GM18870 (cell line): ENCODE data around the gene IFITM2.
"Not testable (repeated sequence)": the region's sequence is repeated elsewhere in the genome, so short reads cannot be mapped to it uniquely, and the experiment has no call there.

ENCODE experiments used
- ATAC-seq: cut with Tn5 transposase; IDR thresholded peaks from one replicate; pipeline ENCODE4 v1.9.1; 2021; ENCODE audit warnings: moderate library complexity; ENCODE audit not compliant: unreplicated experiment

Gene IFITM2

GRCh38 chr11:337711-338110, 30.1 kb downstream of the IFITM2 start:
- no peak for ATAC-seq

GRCh38 chr11:339963-340362, 32.3 kb downstream of the IFITM2 start:
- no peak for ATAC-seq

- ATAC-seq, result no peak
Measured at GRCh38 chr11:340539-341512, 33.2 kb downstream of the IFITM2 start.

GRCh38 chr11:342328-342727, 34.7 kb downstream of the IFITM2 start:
- no peak for ATAC-seq

GRCh38 chr11:344836-345578, 37.4 kb downstream of the IFITM2 start:
- ATAC-seq, result no peak

GRCh38 chr11:346529-346928, 38.9 kb downstream of the IFITM2 start:
- ATAC-seq, result no peak

GRCh38 chr11:349270-349954, 41.8 kb downstream of the IFITM2 start:
- ATAC-seq, result not testable (repeated sequence)

GRCh38 chr11:350033-350722, 42.6 kb downstream of the IFITM2 start:
- not testable (repeated sequence) for ATAC-seq

- no peak for ATAC-seq
Measured at GRCh38 chr11:350723-351255, 43.2 kb downstream of the IFITM2 start.

- no peak for ATAC-seq
Measured at GRCh38 chr11:351411-351810, 43.8 kb downstream of the IFITM2 start.

- no peak for ATAC-seq
Measured at GRCh38 chr11:352456-353031, 44.9 kb downstream of the IFITM2 start.

- no peak for ATAC-seq
Measured at GRCh38 chr11:353179-353873, 45.7 kb downstream of the IFITM2 start.

- no peak for ATAC-seq
Measured at GRCh38 chr11:355581-356458, 48.2 kb downstream of the IFITM2 start.

- ATAC-seq, result no peak
Measured at GRCh38 chr11:356610-357009, 49.0 kb downstream of the IFITM2 start.

GRCh38 chr11:357582-357981, 50.0 kb downstream of the IFITM2 start:
- ATAC-seq, result no peak

- ATAC-seq, result no peak
Measured at GRCh38 chr11:358129-358800, 50.6 kb downstream of the IFITM2 start.
